Lower leg skin (tissue), 4 donors: ENCODE measurements around the gene ADCY2. TPM values are rescaled to one million over a fixed set of nuclear protein-coding genes. Genes with fewer than 3 reads are reported as not detected.

ENCODE experiments used
- DNase-seq, 2 donors: peaks; one replicate each; pipeline ENCODE4 v3.0.0-alpha.2; 2019; ENCODE audit warnings: low spot score in 2 of 2
- H3K4me3 ChIP-seq: fragments of 200-600 bp; sonication (generic); 2 replicates; pipeline ENCODE4 v1.5.1; 2017; ENCODE audit warnings: mild to moderate bottlenecking, low read depth; ENCODE audit not compliant: poor library complexity, severe bottlenecking
- POLR2A ChIP-seq, 2 donors: fragments of 450-650 bp; IDR thresholded peaks; one replicate each; pipeline ENCODE4 v1.6.1; 2016 to 2017; ENCODE audit warnings: antibody characterized with exemption in 2 of 2, mild to moderate bottlenecking in 1 of 2, moderate library complexity in 1 of 2
- WGBS, 2 donors: methylation state at CpG; one replicate each; pipeline ENCODE4 v1.1.5; 2018; 5-methylcytosine and 5-hydroxymethylcytosine counted together
- intact Hi-C: fragments of 100-400 bp; cut with DNase I; formaldehyde crosslinking; loops from one replicate; pipeline ENCODE4 v1.15.0; 2023; ENCODE audit warnings: low total_unique reads
- total RNA-seq, 4 donors: library from RNA; depleted of rRNA; stranded (reverse); fragments of >200 nt; gene quantifications; one replicate each; pipeline ENCODE4 v1.1.0, GENCODE V29; 2016
- TF ChIP-seq, protein P1 (sequence below), 3 donors: fragments of 450-650 bp; IDR thresholded peaks; one replicate each; pipeline ENCODE4 v1.5.1; 2016; ENCODE audit warnings: antibody characterized with exemption in 3 of 3, mild to moderate bottlenecking in 3 of 3, moderate library complexity in 2 of 3

Gene ADCY2
- total RNA-seq, 4 donors from 2014 or later = 7.3 to 11.5 (median 8.2) TPM

DNA sequence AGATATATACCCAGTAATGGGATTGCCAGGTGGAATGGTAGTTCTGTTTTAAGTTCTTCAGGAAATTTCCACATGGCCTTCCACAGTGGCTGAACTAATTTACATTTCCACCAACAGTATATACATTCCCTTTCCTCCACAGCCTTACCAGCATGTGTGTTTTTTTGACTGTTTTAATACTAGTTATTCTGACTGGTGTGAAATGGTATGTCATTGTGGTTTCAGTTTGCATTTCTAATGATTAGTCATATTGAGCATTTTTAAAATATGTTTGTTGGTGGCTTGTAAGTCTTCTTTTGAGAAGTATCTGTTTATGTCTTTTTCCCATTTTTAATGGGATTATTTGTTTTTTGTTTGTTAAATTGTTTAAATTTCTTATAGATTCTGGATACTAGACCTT lies 246.1 kb downstream of the ADCY2 start:
- no peak for DNase-seq
- intact Hi-C loops = no loop called here
- TF ChIP-seq, protein P1, sequence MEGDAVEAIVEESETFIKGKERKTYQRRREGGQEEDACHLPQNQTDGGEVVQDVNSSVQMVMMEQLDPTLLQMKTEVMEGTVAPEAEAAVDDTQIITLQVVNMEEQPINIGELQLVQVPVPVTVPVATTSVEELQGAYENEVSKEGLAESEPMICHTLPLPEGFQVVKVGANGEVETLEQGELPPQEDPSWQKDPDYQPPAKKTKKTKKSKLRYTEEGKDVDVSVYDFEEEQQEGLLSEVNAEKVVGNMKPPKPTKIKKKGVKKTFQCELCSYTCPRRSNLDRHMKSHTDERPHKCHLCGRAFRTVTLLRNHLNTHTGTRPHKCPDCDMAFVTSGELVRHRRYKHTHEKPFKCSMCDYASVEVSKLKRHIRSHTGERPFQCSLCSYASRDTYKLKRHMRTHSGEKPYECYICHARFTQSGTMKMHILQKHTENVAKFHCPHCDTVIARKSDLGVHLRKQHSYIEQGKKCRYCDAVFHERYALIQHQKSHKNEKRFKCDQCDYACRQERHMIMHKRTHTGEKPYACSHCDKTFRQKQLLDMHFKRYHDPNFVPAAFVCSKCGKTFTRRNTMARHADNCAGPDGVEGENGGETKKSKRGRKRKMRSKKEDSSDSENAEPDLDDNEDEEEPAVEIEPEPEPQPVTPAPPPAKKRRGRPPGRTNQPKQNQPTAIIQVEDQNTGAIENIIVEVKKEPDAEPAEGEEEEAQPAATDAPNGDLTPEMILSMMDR (IDR thresholded peaks at IDR 0.05) = no peak
- no peak for TF ChIP-seq POLR2A (IDR thresholded peaks at IDR 0.05)
- H3K4me3 ChIP-seq = no peak overlapping the region

GRCh38 chr5:7644723-7645122 lies 248.8 kb downstream of the ADCY2 start:
- intact Hi-C loops = no loop called here
- TF ChIP-seq, protein P1 (IDR thresholded peaks at IDR 0.05) = no peak
- no peak for TF ChIP-seq POLR2A (IDR thresholded peaks at IDR 0.05)
- no peak for DNase-seq
- no peak overlapping the region for H3K4me3 ChIP-seq
- 82 to 87% methylated on average over 3 of the region's 3 CpGs for WGBS, 2 donors

DNA sequence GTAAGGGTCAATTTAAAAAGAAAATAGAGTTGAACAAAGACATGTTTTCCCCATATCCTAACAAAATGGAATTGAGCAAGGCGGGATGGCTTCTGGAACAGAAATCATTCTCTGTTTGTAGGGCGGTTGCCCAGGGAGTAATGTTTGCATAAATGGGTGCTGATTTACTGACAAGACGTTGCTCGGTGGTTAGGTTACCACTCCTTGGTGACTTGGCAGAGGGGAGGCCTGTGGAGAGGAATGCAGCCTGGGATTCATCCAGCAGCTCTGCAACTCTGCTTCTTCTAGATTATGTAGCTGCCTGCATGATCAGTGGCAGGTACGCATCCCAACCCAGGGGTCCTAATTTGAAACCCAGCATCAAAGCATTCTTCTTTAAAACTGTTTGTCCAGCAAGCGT lies 254.8 kb downstream of the ADCY2 start:
- DNase-seq = no peak
- TF ChIP-seq, protein P1 (IDR thresholded peaks at IDR 0.05) = no peak
- TF ChIP-seq POLR2A (IDR thresholded peaks at IDR 0.05) = no peak
- intact Hi-C loops = no loop called here
- WGBS, 2 donors = 58 to 63% methylated on average over 6 of the region's 6 CpGs
- no peak overlapping the region for H3K4me3 ChIP-seq

- DNase-seq = no peak
- no peak overlapping the region for H3K4me3 ChIP-seq
- WGBS, 2 donors = 89 to 91% methylated on average over 6 of the region's 6 CpGs
- TF ChIP-seq POLR2A (IDR thresholded peaks at IDR 0.05) = no peak
- TF ChIP-seq, protein P1 (IDR thresholded peaks at IDR 0.05) = no peak
- intact Hi-C loops = no loop called here
Measured at GRCh38 chr5:7653046-7653445, 257.1 kb downstream of the ADCY2 start.

DNA sequence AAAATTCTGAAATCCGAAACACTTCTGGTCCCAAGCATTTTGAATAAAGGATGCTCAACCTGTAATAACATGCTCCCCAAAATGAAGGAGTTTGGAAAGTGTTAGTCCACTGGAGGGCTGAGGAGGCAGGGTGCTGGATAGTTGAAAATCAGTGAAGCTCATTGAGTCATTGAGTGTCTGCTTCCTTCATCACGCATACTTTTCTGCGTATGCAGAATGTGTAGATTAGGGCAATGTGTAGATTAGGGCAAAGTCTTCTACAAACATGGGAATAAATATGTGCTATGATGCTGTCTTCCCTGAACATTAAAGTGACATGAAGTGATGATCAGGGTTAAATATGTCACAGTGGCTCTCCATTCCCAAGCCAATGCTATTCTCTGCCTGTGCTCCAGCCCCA lies 261.2 kb downstream of the ADCY2 start:
- H3K4me3 ChIP-seq = no peak overlapping the region
- no peak for TF ChIP-seq POLR2A (IDR thresholded peaks at IDR 0.05)
- TF ChIP-seq, protein P1 (IDR thresholded peaks at IDR 0.05) = no peak
- WGBS, 2 donors = 94 to 96% methylated on average over 3 of the region's 3 CpGs
- DNase-seq = no peak
- intact Hi-C loops = no loop called here

- DNase-seq = no peak
- WGBS, 2 donors = 92 to 93% methylated on average over 4 of the region's 4 CpGs
- TF ChIP-seq, protein P1 (IDR thresholded peaks at IDR 0.05) = no peak
- TF ChIP-seq POLR2A (IDR thresholded peaks at IDR 0.05) = no peak
- intact Hi-C loops = no loop called here
- H3K4me3 ChIP-seq = no peak overlapping the region
Measured at GRCh38 chr5:7659420-7659819, 263.5 kb downstream of the ADCY2 start.
